Raji (cell line): Measurements from ENCODE around the gene KHDC1L.
A peak's percentile ranks its signal among the peaks of the same experiment; 100 is the strongest.

ENCODE experiments used
- POLR2A ChIP-seq: IDR thresholded peaks from 2 replicates; pipeline ENCODE4 v1.6.1; 2011; ENCODE audit warnings: low read depth, low read length, control low read depth; ENCODE audit not compliant: insufficient read depth

Gene KHDC1L

DNA sequence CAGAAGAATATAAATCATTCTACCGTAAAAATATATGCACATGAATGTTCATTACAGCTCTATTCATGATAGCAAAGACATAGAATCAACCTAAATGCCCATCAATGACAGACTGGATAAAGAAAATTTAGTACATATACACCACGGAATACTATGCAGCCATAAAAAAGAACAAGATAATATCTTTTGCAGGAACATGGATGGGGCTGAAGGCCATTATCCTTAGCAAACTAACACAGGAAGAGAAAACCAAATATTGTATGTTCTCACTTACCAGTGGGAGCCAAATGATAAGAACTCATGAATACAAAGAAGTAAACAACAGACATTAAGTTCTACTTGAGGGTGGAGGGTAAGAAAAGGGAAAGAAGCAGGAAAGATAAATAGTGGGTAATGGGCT, 8.4 kb downstream of the KHDC1L start:
- TF ChIP-seq POLR2A: no peak

DNA sequence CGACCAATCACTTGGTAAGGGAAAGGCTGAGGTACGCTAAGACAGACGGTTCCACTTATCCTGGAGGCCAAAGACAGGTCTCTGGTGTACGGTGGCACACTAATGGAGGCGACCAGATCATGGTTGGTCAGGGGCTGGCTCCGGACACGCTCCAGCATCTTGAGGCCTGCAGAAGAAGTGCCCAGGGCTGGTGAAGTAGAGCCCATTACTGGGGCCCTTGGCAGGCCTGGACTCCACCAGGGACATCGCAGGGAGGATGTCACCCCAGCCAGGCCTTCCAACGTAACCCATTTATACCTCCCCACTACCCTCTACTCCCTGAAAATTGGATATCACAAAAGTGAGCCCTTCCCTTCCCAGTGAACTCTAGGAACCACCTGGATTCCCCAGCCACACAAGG, 16.2 kb downstream of the KHDC1L start:
- TF ChIP-seq POLR2A: no peak

DNA sequence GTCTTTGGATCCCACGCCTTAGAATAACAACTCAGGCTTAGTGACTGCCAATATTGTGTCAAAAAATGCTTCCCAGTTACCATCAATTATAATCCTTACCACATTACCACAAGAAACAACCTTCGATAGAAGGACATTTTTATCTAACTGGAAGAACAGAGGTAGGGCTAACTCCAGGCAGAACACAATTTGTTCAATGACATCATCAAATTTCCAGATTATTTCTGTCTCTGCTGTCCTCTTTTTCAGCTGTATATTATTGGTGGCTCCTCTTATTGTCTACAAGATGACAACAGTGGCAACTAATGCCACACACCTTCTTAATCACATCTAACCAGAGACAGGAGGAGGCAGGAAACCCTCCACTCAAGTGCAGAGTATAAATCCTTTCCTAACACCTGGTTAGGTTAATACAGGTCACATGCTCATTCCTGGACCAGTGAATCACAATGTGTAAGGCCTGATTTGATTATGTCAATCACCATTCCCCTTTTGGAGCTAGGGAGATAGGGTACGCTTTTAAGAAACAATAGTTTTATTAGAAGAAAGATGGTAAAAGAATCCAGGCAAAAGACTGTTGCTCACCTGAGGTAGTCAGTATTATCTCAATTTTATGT, 18.0 kb downstream of the KHDC1L start:
- TF ChIP-seq POLR2A: no peak

DNA sequence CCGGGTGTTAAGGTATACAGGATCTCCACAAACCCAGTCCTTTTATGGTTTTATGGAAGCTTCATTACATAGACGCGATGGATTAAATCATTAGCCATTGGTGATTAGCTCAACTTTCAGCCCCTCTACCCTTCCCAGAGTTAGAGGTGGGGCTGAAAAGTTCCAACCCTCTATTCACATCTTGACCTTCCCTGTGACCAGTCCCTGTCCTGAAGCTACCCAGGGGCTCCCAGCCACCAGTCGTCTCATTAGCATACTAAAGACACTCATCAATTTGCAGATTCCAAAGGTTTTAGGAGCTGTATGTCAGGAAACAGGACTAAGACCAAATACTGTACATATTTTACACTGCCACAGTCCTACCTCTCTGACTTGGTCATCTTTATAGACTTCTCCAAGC, 21.0 kb downstream of the KHDC1L start:
- no peak for TF ChIP-seq POLR2A

DNA sequence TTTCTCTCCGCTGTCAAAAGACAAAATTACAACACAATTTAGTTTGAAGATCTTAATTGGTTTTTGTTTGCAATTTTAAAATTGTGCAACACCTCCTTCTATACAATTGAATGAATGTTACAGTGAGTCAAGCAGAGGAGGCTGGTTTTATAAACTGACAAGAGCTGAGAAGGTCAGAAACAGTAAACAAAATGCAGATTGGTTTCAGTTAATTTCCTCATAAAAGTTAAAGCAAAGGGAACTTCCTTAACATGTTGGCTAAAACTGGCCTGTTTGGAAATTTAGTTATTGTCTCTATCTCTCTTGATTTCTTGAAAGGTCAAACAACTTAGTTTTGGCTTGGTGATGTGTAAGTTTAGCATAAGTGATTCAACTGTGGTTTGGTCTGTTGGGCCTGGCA, 22.2 kb downstream of the KHDC1L start:
- no peak for TF ChIP-seq POLR2A

- TF ChIP-seq POLR2A: no peak
These were observed 24.6 kb downstream of the KHDC1L start for GRCh38 chr6:73200735-73201134.

DNA sequence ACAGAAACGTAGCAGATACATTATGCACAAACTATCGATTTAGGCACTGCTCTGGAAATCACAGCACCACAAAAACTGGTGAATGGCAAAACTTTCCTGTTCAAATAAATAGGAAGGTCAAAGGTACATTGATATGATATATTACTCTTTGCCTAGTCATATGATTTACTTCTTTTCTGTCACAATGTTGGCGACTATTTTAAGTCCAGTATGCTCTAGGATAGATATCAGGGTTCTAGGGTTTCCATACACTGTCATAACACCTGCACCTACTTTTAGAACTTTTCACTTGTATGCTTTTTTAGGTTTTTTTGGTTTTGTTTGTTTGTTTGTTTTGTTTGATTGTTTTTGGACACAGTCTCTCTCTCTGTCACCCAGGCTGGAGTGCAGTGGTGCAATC, 25.0 kb downstream of the KHDC1L start:
- TF ChIP-seq POLR2A: no peak

DNA sequence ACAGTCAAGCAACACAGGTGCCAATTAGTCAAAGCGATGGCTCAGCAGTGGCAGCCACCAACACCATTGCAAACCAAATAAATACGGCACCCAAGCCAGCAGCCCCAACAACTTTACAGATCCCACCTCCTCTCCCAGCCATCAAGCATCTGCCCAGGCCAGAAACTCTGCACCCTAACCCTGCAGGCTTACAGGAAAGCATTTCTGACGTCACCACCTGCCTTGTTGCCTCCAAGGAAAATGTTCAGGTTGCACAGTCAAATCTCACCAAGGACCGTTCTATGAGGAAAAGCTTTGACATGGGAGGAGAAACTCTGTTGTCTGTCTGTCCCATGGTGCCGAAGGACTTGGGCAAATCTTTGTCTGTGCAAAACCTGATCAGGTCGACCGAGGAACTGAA, 30.6 kb downstream of the KHDC1L start:
- no peak for TF ChIP-seq POLR2A

GRCh38 chr6:73182021-73182607, 43.2 kb downstream of the KHDC1L start:
- TF ChIP-seq POLR2A: no peak

DNA sequence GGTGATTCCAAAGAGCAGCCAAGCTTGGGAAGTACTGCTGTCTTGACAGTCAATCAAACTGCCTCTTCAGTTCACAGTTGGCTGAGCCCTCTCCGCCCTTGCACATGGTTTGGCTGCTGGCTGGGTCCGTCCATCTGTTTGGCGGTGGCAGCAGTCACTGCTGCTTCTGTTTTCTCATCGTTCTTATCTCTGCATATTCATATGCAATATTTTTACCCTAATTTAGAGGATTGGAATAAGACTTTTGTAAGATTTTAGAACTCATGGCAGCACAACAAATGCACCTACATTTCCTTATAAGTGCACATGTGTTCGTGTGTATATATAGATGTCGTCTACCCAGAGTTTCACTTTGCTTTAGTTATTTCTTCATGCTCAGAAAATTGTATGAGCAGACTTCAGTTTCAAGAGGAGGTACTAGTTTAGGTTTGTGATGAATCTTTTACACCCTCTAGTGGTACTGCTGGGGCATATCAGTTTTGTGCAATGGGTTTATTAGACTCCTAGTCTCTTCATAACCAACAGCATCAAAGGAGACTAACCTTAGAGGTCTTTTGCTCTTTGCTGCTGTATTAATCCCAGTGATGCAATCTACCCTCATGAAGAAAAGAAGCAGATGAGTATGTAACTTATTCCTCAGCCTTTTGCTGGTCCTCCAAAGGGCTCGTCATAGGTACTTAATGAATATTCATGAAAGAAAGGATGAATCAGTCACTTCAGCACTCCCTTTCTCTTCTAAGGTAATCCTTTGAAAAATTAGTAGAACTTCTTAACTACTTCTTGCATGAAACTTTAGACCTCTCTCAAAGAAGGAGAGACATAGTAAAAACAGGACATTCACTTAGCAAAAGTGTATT, 44.3 kb downstream of the KHDC1L start:
- 0 out of 2 replicates have a peak, but pooled peaks have one; percentile 13 for TF ChIP-seq POLR2A

DNA sequence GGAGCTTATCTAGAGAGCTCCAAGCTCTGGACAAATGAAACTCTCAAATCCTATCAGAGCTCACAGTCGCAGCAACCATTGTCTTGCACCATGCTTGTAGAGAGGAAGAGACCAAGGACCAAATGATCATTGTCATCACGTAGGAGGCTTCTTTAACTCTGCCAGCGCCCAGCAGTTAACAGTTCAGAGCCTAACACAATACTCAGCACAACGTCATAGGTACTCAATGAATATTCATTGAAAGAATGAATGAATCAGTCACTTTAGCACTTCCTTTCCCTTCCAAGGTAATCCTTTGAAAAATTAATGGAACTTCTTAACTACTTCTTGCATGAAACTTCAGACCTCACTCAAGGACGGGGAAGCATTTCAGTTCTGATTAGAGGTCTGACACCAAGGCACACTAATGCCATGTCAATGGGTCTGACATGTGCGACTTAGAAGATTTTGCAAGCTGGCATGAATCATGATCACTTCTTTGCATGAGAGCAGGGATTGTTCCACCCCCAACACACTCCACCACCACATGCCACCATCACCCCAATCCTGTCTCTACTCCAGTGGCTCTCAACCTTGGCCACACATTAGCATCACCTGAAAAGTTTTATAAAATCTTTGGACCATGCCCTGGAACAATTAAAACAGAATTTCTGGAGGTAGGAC, 45.1 kb downstream of the KHDC1L start:
- TF ChIP-seq POLR2A: no peak

DNA sequence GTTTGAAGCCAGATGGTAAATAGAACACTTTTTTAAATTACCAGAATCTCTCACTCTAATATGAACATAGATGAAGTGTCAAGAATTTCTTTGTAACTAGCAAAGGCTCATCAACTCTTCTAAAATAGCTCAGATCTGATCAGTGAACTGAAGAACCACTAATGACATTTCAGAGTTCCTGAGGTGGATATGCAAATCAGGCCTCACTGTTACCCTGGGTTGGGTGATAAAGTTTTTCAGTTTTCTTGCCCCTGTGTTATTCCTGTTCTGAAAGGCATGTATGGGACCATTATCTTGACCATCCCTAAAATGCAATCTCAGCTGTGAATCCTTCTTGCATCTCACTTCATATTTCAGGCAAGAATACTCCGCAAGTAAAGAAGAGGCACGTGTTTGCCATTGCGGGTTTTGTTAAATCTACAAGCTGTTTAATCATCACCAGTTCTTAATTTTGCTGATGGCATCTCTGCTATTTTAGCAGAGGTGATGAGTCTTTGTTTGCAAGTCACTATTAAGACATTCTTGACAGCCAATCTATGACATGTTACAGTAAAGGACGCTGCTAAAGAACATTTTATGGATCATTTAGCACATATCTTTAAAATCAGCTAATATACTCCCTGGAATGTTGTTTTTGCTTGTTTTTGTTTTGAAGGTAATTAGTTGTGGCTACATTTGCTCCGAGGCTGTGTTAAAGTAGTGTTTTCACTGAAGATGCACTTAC, 47.9 kb downstream of the KHDC1L start:
- TF ChIP-seq POLR2A: no peak

- TF ChIP-seq POLR2A: no peak
These were observed 49.2 kb downstream of the KHDC1L start for GRCh38 chr6:73176057-73176456.

DNA sequence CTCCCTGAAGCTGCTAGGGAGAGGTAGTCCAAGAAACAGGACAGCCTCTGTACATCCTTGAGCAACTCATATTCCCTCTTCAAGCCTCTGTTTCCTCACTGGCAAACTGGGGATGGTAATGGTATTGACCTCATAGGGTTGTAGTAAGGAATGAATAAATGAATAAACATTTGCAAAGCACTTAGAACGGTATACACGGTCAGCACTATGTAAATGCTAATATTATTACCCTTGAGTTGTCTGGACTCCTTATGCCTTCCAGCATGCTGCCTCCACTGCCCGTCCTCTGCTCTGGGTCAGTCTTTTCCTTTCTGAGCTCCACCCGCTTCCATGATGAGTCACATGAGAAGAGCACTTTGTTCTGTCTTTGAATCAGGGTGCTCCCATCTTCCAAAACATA, 50.6 kb downstream of the KHDC1L start:
- TF ChIP-seq POLR2A: no peak
